Ovary (tissue), 9 donors: ENCODE results near the gene IRF2BP2. TPM values are rescaled to one million over a fixed set of nuclear protein-coding genes. Genes with fewer than 3 reads are reported as not detected.

Source experiments
- DNase-seq, 5 donors: peaks; one replicate each; pipeline ENCODE4 v3.0.0-alpha.2; 2019 to 2020
- H3K27ac ChIP-seq, 2 donors: fragments of 200-600 bp; one replicate each; pipeline versions ENCODE4 v1.5.1 to v1.8.0; 2019 to 2022
- H3K27me3 ChIP-seq: fragments of 200-600 bp; one replicate; pipeline ENCODE4 v1.8.0; 2022
- H3K36me3 ChIP-seq: fragments of 200-600 bp; sonication (generic); one replicate; pipeline ENCODE4 v1.5.1; 2019
- H3K4me1 ChIP-seq: one replicate; pipeline ENCODE4 v1.8.1; 2013; ENCODE audit warnings: mild to moderate bottlenecking, moderate library complexity; ENCODE audit not compliant: insufficient read depth
- H3K4me3 ChIP-seq: fragments of 200-600 bp; sonication (generic); one replicate; pipeline ENCODE4 v1.5.1; 2017
- H3K9me3 ChIP-seq, 2 donors: fragments of 200-600 bp in 1 of 2; sonication (generic) in 1 of 2; one replicate each; pipeline versions ENCODE4 v1.5.1 to v1.8.1; 2013 to 2019; ENCODE audit warnings: mild to moderate bottlenecking in 1 of 2, moderate library complexity in 1 of 2
- EP300 ChIP-seq: sonication (generic); formaldehyde crosslinking; IDR thresholded peaks from one replicate; pipeline ENCODE4 v1.6.1; 2017; ENCODE audit warnings: antibody characterized with exemption
- POLR2A ChIP-seq: fragments of 450-650 bp; IDR thresholded peaks from one replicate; pipeline ENCODE4 v1.6.1; 2017; ENCODE audit warnings: antibody characterized with exemption, mild to moderate bottlenecking, moderate library complexity
- WGBS, 3 donors: extraction: QIAGEN DNeasy Blood & Tissue Kit in 1 of 3; methylation state at CpG; one replicate each; pipeline versions ENCODE4 v1.1.5 to v1.1.7; 2013 to 2017; 5-methylcytosine and 5-hydroxymethylcytosine counted together
- intact Hi-C, 4 donors: fragments of 100-400 bp; cut with DNase I; formaldehyde crosslinking; loops; one replicate each; pipeline versions ENCODE4 v1.11.0 to v1.15.1; 2022 to 2023
- polyA plus RNA-seq, 2 donors: library from polyadenylated mRNA; stranded (reverse); fragments of 200-250 nt in 1 of 2; fragments of 350-450 nt in 1 of 2; fragmentation: Illumina TruSeq in 1 of 2; extraction: RNeasy Lipid Tissue Mini Kit (QIAGEN cat#74804) in 1 of 2; gene quantifications; one replicate each; pipeline ENCODE4 v1.2.3, GENCODE V29; 2013 to 2014
- total RNA-seq, 7 donors: library from RNA; depleted of rRNA in 2 of 7; stranded (reverse); fragments of >200 nt in 2 of 7; fragmentation: NEBNext Ultra II Directional in 3 of 7; extraction: Animal tissue kit (Norgen Biotek cat#: 25700) in 3 of 7; gene quantifications; one replicate each; pipeline versions ENCODE4 v1.1.0 to v1.2.4, GENCODE V29; 2016 to 2023
- TF ChIP-seq, protein P1 (sequence below), 3 donors: fragments of 450-650 bp in 2 of 3; fragments of 200-600 bp in 1 of 3; IDR thresholded peaks; one replicate each; pipeline versions ENCODE4 v1.5.1 to v1.8.0; 2016 to 2022; ENCODE audit warnings: antibody characterized with exemption in 3 of 3, mild to moderate bottlenecking in 1 of 3
- donor health status: DM: no; HTN: no; CAD: no; lungs with moderate emphysema.
- donor health status: DM: no; HTN: no; CAD: no.
- donor health status: Bipolar disorder and iron deficiency.
- donor health status: DM: yes; HTN: yes; CAD: no.
- donor health status: DM: no; HTN: no; CAD: no.
- donor health status: DM: yes; HTN: yes; CAD: no.

The IRF2BP2 gene
- total and polyA plus RNA-seq, 9 donors, result 66.9 to 180 (median 110) TPM

DNA sequence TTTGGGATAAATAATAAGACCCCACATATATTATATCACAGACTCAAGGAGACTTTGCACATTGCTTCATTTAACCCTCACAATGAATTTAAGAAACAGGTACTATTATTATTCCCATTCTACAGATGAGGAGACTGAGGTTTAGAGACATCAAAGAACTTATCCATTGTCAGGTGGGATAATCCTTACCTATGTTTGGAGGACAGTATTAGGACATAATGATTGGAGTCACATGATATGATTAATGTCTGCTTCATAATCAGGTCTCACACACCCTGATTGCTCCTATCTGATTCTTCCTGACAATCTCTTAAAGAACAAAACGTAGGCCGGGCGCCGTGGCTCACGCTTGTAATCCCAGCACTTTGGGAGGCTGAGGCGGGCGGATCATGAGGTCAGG, 16.9 kb downstream of the IRF2BP2 start:
- Histone ChIP-seq H3K4me1 (no peaks in the 10 kb centered on the region), H3K4me3 (no peak overlapping the region), H3K27ac (no peak overlapping the region), H3K9me3 (no peaks in the 10 kb centered on the region), H3K27me3 (no peaks in the 10 kb centered on the region), H3K36me3 (no peaks in the 10 kb centered on the region)
- DNase-seq, result no peak
- no peak for TF ChIP-seq EP300
- WGBS, 3 donors, result 96 to 98% (median 96%) methylated on average over 7 of the region's 7 CpGs
- intact Hi-C loops, result no loop called here

DNA sequence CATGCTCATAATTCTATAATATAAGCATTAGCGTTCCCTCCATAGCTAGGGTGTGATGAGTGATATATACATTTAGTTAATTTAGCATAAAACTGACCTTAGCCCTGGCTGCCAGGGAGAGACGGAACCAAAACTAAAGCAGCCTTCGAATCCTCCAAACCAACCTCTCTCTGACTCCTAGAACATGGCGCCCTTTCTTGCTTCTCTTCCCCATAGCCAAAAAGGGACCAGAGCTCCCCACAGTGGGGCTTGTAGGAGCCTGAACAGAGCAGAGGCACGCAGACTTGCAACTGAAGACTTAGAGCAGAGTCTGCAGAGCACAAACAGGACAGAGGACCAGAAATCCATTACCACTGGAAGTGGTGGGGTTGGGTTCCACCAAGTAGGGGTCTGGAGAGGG, 17.7 kb downstream of the IRF2BP2 start:
- Histone ChIP-seq H3K4me3 (no peak overlapping the region), H3K4me1 (no peaks in the 10 kb centered on the region), H3K27ac (no peak overlapping the region), H3K9me3 (no peaks in the 10 kb centered on the region), H3K36me3 (no peaks in the 10 kb centered on the region), H3K27me3 (no peaks in the 10 kb centered on the region)
- no peak for DNase-seq
- TF ChIP-seq EP300 (no peak), POLR2A (no peak)
- TF ChIP-seq, protein P1, sequence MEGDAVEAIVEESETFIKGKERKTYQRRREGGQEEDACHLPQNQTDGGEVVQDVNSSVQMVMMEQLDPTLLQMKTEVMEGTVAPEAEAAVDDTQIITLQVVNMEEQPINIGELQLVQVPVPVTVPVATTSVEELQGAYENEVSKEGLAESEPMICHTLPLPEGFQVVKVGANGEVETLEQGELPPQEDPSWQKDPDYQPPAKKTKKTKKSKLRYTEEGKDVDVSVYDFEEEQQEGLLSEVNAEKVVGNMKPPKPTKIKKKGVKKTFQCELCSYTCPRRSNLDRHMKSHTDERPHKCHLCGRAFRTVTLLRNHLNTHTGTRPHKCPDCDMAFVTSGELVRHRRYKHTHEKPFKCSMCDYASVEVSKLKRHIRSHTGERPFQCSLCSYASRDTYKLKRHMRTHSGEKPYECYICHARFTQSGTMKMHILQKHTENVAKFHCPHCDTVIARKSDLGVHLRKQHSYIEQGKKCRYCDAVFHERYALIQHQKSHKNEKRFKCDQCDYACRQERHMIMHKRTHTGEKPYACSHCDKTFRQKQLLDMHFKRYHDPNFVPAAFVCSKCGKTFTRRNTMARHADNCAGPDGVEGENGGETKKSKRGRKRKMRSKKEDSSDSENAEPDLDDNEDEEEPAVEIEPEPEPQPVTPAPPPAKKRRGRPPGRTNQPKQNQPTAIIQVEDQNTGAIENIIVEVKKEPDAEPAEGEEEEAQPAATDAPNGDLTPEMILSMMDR (IDR thresholded peaks at IDR 0.05), result no peak
- 92 to 96% (median 95%) methylated on average over 5 of the region's 5 CpGs for WGBS, 3 donors
- intact Hi-C loops, result no loop called here

DNA sequence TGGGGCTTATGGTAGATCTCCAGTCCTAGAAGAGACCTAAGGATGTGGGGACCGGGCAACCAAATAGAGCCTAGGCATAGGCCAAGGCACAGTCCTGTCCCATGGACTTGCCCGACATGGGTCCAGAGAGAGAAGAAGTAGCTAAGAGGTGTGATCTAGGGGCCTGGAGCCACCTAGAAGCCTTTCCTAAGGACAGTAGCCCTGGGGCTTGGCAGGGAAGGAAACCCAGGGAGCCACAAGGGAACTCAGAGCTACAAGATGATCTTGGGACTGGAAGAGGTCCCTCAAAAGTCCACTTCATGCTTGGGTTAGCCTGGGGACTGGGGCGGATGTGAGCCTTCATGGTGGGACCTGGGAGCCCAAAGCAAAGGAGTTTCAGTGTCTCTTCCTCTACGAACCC, 18.8 kb downstream of the IRF2BP2 start:
- Histone ChIP-seq H3K27ac (no peak overlapping the region), H3K36me3 (no peaks in the 10 kb centered on the region), H3K27me3 (no peaks in the 10 kb centered on the region), H3K4me3 (no peak overlapping the region), H3K9me3 (no peaks in the 10 kb centered on the region), H3K4me1 (peaks cover 2% of the 10 kb centered on the region)
- WGBS, 3 donors, result 96 to 100% (median 99%) methylated on average over 4 of the region's 4 CpGs
- intact Hi-C loops, result no loop called here
- TF ChIP-seq, protein P1 (IDR thresholded peaks at IDR 0.05), result no peak
- TF ChIP-seq POLR2A (no peak), EP300 (no peak)
- no peak for DNase-seq

DNA sequence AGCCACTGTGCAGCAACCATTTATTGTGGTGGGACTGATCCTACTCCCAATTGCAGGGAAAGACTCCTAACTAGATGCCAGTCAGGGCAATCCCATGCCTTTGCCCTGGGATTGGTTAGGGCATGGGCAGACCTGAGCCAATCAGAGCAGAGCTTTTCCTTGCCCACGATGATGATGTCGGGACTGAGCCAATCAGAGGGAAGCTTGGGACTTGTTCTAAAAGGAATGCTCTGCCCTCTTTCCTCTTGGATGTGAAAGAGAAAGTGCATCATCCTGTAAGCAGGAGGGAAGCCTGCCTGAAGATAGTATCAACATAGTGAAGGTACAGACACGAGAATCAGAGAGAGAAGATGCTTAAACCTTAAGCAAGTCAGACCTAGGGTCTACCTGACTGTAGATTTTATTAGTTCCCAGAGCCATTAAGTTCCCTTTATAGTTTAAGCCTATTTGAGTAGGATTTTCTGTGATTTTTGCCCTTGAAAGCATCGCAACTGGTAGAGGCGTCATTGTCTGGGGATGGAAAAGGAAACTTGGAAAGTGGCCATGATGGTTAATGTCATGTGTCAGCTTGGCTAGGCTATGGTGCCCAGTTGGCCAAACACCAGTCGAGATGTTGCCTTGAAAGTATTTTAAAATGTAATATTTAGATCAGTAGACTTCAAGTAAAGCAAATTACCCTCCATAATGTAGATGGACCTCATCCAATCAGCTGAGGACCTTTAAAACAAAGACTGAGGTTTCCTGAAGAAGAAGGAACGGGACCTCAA, 19.9 kb downstream of the IRF2BP2 start:
- no peak for DNase-seq
- no peak overlapping the region for H3K27ac ChIP-seq
- intact Hi-C loops, result no loop called here

More for the DNA sequence above, 19.9 kb downstream of the IRF2BP2 start:
- H3K4me3 ChIP-seq, result no peak overlapping the region
- no peaks in the 10 kb centered on the region for H3K36me3 ChIP-seq
- H3K27me3 ChIP-seq, result no peaks in the 10 kb centered on the region
- WGBS, 3 donors, result 72 to 89% (median 89%) methylated on average over 7 of the region's 7 CpGs
- peaks cover 5% of the 10 kb centered on the region for H3K4me1 ChIP-seq
- TF ChIP-seq, protein P1 (IDR thresholded peaks at IDR 0.05), result no peak
- TF ChIP-seq POLR2A (no peak), EP300 (no peak)
- no peaks in the 10 kb centered on the region for H3K9me3 ChIP-seq
